NCI-H510A treated with DMSO at 0.1 percent for 48 hours (cell line): ENCODE measurements around the gene ASTN2.

ENCODE experiments used
- DNase-seq: peaks from one replicate; lab custom pipeline; 2025; lab: John Stamatoyannopoulos, UW

The ASTN2 gene

DNA sequence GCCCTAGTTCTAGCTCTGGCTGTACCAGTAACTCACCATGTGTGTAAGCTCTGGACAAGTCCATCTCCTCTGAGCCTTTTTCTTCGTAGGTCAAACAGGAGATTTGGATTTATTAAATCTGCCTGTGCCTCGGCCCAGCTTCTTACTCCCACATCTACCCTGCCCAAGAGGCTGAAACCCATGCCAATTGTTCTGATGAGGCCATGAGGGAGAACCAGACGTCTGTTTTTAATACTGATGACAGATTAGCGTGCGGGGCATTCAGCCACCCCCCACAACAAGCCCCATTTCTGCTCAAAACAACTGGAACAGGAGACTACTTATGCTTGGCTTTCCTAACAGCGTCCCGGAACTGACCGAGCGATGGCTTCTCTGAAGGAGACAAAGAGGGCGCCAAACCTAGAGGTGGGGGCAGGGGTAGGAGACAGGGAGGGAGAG is 808.9 kb downstream of the ASTN2 start:
- DNase-seq, result no peak

DNA sequence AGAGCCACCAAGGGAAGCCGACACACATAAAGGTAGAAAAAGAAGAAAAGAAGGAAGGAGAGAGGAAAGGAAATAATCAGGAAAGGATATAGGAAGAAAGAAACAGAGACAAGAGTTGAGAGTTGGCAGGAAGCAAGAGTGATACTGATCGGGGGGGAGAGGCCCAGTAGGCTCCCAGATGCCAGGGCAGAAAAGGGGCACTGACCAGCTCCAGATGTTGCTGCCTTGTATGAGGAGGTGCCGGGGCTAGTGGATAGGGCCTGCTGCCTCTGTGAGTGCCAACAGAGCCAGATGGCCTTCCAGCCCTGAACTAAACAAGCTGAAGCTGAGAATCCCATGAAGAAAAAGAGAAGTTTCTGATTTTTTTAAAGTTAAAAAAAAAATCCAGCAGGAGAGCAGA is 809.8 kb downstream of the ASTN2 start:
- no peak for DNase-seq

DNA sequence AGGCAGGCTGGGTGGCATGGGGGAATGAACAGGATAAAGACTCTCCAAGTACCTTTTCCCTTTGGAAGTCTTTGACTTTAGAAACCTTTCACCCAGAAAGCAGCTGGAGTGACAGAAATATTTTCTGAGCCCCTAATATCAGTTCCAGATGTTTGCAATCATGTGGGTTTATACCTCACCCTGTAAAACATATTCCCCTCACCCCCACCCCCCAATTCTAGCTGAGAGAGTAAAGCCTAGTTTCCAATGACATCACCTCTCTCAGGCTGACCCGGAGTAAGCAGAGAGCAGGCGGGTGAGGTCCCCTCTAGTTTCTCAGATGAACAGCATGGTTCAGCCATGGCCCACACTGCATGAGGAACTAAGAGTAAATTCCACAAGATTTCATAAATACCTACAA is 810.6 kb downstream of the ASTN2 start:
- DNase-seq, result no peak

DNA sequence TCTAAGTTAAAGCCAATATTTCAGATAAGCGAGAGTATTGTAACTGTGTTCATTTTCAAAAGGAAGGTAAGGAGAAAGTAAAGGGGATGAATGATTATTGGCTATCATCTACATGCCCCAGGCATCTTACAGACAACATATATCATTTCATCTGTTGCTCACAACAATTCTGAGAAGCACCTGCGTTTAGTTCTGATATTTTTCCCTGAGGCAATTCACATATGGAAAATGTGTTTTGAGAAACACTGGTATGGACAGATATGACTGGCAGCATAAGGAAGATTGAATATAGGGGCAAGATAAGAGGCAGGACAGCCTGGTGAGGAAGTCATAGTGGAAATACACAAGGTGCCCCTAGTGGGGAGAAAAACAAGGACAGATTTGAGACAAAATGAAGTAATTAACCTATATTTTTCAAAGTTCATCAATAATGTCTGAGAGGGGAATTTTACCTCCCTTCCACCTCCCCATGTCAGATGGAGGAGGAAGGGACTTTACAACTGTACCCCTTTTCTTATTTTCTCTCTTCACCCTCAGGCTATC is 815.4 kb downstream of the ASTN2 start:
- no peak for DNase-seq

DNA sequence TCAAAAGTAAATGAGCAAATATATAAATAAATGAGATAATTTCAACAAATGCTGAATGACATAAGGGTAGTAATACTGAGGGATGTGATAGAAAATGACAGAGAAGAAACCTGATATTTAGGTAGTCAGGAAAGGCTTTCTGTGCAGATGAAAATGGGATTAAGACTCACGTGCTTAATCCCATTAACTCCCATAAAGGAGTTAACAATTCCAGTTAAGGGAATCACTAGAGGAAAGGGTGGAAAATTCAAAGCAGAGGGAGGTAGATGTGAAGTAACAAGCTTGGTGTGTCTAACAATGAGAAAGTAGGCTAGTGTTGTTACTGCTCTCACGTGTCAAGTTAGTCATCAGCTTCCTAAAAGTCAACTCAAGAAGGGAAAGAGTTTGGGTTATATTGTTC is 818.2 kb downstream of the ASTN2 start:
- no peak for DNase-seq

DNA sequence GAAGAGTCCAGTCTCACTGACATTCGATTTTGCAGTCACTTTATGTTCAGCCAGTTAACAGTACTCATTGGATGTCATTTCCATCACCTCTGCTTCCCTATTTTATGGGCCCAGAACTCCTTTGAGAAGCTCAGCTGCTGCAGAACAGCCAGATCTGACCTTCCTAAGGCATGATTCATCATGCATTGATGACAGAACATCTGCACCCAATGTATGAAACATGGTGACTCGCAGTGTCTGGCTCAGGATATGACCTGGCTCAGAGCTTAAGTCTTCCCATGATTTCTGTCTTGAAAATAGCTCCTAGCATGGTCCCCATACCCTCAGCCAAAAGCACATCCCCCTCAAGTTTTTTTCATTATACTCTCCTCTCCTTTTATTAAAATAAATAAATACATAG is 820.3 kb downstream of the ASTN2 start:
- no peak for DNase-seq

DNA sequence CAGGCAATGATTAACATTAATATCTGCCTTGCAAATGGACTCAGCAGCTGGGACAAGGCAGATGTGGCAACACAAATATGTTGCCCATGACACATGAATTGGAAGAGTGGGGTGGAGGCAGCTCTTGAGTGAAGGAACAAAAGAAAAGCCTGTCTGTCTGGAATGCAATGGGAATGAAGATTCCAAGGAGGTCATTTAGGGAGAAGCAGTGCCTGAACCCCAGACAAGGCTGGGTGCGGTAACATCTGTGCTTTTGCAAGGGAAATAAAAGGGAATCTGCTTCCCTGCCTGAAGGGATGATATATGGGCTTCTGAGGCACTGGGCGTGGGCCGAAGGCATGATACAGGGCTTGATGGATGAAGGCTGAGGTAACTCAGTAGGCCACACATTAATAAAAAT is 821.9 kb downstream of the ASTN2 start:
- no peak for DNase-seq

DNA sequence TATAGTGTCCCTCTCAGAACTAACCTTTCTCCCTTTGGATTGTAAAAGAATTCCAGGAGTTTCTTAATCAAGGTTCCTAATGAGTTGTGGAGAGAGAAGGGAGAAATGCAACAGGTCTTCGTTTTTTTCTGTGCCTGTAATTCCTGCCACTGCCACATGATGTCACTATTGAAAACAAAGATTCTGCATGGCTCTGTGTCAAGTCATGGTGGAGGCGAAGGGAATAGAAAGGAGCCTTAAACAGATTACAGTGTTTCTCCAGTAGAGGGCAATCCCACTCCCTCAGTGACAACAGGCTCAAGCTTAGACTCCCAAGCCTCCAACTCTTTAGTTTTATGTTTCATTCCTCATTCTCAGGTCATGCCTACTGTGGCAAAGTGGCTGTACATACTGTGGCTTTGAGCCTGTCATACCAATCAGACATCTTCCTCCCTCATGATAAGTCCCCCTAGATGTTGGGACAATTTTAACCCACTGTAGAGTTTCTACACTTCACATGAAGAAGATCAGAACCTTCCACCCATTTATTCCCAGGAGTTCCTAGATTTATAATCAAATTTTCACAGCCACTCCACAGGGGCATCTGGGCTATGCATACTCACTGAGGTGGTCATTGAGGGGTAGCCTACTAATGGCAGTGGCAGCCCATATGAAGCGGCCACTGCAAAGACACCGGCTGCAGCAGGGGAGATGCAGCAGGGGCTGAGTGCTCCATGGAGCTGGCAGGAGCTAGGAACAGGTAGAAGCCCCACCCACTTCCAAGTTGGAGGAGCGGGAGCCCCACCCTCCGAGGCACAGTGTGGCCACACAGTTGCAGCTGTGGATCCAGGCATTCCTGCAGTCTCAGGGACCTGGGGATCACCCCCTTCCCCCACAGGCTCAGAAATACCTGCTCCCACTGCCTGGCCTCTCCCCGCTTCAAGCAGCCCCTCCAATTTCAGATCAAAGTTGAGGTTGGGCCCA is 825.2 kb downstream of the ASTN2 start:
- no peak for DNase-seq

DNA sequence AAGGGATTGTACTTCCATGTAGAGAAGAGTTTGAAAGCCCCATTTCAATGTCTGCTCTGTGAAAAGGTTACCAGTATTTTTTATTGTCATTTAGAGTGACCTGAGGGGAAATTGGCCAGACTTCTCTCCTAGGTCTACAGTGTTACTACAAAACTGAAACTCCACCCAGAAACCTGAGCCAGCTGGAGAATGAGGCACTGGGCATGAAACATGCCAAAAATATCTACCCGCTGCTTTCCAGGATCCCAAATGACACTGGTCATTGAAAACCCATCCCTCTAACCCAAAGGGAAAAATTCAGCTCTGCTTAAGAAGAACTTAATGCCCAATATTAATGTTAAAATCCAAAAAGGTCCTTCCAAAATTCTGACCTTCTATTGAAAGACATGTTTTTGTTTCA is 826.9 kb downstream of the ASTN2 start:
- DNase-seq, result no peak

DNA sequence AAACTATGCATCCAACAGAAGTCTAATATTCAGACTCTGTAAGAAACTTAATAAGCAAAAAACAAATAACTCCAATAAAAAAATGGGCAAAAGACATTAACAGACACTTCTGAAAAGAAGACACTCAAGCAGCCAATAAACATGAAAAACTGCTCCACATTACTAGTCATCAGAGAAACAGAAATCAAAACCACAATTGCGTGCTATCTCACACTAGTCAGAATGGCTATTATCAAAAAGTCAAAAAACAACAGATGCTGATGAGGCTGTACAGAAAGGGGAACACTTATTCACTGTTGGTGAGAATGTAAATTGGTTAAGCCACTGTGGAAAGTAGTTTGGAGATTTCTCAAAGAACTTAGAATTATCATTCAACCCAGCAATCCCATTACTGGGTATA is 829.0 kb downstream of the ASTN2 start:
- DNase-seq, result no peak

DNA sequence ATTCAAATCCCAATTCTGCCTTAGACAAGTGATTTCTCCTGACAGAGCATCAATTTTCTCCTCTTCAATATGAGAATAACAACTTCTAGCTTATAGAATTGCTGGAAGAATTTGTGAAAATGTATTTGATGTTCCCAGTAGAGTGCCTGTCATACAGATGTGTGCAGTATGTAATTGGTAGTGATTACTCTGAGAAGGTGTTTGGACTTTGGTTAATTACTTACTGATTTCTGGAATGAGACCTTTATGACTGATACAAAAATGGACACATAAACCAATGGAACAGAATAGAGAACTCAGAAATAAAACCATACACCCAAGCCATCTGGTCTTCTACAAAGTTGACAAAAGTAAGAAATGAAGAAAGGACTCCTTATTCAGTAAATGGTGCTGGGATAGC is 829.7 kb downstream of the ASTN2 start:
- no peak for DNase-seq

DNA sequence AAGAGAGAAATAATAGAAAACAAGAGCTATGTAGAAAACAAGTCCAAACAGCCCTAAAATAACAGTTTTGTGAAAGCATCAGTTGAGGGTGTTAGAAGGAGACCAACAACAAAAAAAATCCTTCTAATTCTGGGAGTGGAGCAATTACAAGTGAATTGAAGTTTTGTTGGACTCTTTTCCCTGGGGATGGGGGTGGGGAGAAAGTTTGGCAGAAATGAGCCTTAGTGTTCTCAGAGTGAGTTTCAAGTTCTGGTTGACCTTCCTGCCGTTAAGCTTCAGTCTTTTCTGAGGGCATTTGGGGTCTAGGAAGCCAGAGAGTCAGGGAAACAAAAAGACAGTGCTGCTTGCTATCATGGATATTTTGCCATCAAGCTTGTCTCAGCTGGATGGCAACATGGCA is 834.0 kb downstream of the ASTN2 start:
- DNase-seq, result no peak

DNA sequence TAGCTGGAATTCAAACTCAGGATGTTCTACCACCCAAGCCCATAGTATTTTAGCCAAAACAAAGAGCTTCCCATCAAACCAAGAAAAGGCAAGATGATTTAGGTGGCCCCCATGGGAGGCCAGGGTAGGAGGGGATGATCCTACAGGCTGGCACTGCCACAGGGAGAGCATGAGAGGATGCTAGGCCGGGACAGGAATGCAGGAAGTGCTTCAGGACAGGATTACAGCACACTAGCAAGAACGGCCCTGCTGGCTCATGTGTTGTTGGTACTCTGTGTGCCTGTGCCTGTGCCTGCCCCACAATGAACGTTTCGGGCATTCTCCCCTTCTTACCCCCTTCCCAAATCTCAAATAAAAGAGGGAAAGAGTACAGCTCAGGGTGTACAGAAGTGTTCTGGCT is 838.5 kb downstream of the ASTN2 start:
- DNase-seq, result no peak

DNA sequence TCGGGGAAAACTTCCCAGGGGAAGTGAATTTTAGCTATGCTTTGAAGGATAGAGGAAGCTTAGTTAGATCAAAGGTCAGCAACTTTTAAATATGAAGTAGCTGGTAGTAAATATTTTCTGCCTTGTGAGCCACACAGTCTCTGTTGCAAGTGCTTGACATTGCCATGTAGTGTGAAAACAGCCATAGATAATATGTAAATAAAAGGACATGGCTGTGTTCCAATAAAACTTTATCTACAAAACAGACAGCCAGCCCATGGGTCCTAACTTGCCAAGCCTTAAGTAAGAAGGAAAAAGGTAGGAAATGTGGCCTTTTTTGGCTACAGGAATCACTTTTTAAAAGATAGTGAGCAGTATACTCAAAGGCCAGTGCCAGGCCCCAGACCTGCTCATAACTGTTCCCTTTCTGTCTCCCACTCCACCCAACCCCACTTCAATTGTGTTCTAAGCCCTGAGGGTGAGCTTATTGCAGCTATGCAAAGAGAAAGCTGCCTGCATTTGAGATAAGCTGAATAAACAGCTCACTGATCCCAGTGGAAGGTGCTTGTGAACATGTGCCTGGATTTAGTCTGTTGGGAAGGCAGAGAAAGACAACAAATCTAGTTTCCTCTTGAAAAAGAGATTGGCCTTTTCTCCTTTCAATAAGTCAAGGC is 840.7 kb downstream of the ASTN2 start:
- DNase-seq, result no peak

DNA sequence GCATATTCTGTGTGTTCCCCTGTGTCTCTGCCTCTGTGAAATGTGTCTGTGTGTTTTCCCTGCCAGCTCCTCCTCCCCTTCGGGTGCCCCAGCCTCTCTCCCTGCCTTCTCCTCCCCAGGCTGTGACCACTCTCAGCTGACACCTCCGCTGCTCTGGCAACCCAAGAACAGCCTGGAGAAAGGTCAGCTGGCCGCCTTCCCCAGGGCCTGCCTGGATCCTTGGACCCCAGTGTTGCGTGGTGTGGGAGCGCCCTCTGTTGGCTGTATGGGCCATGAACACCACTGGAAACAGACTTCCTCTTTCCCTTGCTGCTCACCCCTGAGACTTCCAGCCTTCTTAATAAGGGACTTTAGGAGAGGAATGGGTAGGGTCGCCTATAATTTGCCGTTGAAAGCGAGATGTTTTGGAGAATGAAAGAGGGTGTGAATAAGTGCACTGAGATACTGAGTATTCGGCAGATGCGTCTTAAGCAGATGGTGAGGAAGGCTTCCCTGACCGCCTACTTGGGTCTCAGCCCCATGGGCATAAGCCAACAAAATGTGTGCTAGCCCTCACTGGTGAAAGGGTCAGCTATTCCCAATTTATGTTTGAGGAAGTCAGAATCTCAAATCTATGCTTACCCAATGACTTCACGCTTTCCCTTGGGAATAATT is 842.6 kb downstream of the ASTN2 start:
- DNase-seq, result peak; percentile 43

DNA sequence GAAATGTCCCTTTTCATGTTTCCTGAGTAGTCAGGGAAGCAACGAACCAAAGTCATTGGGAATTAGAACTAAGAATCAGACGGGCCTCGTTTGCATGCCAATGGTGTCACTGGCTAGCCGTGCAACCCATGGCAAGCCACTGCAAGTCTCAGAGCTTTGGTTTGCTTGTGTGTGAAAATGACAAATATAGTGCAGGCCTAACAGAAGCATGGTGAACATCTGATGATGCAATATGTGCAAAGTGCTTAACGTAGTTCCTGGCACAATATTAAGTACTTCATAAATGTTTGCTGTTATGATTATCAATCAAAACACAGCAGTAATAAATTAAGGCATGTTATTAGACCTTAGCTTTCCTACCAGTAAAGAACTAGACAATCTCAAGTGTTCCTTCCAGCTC is 845.7 kb downstream of the ASTN2 start:
- no peak for DNase-seq

DNA sequence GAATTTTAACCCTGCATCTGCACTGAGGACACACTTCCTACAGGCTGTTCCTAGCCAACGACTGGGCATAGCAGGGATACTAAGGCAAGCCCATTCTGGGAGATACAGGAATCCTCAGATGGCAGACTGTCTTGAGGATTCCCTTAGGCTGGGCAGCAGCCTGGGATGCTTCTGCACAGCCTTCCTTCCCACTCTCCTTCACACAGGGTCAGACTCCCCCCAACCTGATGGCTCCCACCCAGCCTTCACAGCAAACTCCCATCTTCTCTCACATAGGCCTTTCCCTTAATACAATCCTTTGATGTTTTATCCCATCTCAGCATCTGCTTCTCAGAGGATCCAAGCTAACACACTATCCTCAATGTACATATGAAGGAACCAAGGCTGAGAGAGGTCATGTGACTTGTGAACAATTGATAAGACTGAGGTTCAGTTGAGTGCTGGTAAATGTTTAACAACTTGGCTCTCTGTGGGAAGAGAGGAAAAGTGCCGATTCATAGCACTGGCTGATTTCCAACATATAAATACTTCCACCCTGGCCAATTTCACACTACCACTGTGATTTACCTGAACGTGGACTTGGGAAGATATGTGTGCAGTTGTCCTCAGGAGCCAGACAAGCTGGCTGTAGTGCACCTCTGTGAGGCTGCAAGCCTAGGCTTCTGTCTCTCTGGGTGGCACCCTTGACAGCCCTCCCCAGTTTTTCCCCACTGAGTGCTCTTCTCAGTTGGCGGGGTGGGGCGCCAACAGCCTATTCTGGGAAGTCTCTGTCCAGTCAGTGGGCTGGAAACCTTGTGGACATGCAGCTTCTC is 848.0 kb downstream of the ASTN2 start:
- DNase-seq, result no peak

DNA sequence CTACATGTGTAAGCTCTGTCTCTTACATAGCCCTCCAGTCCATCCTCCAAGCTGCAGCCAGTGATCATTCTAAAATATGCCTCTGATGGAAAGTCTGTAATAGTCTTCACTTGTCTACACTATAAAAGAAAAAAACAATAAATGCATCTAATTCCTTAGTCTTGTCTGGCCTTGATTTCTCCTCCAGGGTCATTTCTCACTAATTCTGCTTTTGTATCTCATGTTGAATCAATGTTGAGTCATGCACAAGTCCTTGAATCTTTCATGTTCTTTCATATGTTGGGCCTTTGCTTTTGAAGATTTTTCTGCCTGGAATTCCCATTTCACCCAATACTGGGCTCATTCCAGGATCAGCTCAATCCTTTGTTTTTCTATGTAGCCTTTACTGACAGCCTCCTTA is 848.9 kb downstream of the ASTN2 start:
- DNase-seq, result no peak

DNA sequence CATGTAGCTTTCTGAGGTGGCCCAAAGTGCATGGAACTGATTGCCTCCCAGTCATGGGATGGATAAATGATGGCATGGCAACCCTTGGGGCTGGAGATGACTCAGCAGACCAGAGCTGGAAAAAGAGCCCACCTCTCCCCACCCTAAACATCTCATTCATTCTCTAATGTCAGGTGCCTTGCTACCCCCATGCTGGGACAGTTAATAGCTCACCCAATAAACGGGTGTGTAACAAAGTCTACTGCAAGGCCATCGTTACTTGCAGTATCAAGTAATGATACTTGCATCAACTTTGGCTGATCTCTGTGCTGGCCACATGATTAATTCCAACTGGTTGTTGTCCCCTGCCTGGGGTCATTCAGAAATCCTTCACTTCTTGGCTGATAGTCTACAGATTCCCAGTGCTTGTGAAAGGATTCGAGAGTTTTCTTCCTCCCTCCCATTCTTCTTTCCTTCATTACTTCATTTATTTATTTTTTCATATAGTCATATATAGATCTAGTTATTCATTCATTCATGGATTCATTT is 850.5 kb downstream of the ASTN2 start:
- no peak for DNase-seq

DNA sequence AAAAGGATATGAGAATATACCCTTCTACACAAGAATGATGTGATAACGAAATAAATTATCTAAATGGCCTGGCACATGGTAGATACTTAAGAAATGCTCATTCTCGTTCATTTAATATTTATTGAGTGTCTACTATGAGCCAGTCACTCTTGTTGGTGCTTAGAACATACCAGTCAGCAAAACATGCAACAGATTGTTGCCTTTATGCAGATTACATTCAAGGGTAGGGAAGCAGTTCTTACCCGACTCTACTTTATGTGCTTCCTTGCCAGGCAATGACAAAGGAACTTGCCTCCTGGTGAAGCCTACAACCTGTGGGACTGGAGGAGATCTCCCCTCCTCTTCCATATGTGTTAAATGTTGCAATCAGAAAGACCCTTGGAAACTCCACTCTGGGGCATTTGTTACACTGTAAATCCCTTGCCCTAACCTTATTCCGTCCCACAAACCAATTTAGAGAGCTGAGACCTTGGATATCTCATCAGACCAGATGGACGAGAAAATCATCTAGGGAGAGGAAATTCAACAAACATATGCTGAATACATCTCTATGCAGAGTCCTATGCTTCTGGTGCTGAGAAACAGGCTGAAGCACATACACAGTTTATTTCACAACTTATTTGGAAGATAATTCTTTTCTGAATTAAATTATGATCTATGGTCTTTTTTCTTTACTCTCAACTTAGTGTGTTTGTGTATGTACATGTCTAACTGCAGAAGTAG is 855.9 kb downstream of the ASTN2 start:
- DNase-seq, result no peak

DNA sequence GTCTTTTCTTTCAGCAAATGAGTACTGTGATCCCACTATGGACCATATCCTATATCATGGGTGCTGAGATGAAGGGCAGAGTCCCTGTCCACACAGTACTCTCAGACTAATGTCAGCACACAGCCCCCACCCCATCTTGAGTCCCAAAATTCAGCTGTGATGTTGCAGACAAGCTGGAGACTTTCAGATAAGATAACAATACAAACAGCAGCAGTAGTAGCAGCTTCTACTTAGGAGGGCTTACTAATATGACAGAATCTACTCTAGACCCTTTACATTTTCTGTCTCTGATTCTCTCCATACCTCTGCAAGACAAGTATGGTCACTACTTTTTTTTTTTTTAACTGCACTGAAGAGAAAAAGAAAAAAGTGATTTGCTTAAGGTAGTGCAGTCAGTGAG is 856.8 kb downstream of the ASTN2 start:
- no peak for DNase-seq
